NCI-H510A (cell line): ENCODE results near the gene WDSUB1.
A peak's percentile ranks its signal among the peaks of the same experiment; 100 is the strongest.

ENCODE experiments used
- DNase-seq: peaks from one replicate; lab custom pipeline; 2025; lab: John Stamatoyannopoulos, UW

Gene WDSUB1

DNA sequence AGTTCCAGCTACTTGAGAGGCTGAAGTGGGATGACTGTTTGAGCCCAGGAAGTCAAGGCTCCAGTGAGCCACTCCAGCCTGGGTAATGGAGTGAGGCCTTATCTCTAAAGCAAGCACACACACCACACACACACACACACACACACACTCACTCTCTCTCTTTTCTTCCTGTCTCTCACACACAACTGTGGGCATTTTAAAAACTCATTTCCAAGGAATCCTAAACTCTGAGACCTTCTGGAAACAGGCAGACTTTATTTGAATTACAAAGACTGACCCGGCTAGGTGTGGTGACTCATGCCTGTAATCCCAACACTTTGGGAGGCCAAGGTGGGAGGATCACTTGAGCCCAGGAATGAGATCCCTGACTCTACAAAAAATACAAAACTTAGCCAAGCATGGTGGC is 21.3 kb downstream of the WDSUB1 start:
- no peak for DNase-seq

DNA sequence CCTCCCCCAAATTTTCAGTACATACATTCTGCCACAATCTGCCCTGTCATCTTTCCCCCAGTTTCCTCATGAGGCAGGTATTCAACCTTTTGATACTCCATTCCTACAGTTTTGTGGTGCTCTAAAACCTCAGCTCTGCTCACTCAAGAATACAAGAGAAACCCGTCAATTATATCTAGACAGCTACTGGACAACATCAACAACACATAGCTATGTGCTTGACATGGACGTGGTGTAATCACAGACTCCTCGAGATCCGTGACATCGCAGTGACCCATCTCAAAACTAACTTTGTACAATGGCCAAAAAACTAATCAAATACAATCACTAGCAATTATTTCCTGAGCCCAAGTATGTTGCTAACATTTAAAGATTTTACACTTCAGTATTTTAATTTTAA is 23.6 kb downstream of the WDSUB1 start:
- DNase-seq: no peak

DNA sequence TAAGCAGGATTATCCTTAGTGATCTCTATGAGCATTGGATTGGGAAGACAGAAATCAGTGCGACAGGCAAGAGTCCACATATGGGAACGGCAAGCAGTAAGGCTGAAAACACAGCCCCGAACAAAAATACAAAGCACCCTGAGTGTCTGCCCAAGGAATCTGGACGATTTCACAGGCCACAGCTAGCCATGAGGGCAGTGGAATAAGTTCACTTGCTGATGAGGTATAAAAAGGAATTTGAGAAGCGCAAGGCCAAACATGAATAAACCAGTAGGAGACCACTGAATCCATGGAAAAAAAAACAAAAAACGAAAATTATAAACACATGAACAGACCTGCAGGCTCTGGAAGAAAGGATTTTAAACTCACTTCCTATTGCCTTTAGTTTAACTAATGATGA is 24.3 kb downstream of the WDSUB1 start:
- no peak for DNase-seq

DNA sequence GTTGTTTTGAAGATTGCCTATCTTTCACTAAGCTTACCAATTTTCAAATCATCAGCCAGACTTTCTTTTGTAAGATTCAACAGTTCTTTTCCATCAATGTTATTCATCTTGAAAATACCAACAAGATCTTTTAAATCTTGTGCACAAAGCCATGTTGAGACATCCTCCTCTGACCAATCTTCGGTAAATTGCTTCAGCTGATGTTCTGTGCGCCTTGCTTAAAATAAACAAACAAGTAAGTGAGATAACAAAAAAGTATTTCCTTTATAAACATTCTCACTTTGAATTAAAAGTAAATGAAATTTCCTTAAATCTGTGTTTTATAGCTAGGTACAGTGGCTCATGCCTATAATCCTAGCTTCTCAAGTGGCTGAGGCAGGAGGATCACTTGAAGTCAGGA is 30.3 kb downstream of the WDSUB1 start:
- DNase-seq: no peak

DNA sequence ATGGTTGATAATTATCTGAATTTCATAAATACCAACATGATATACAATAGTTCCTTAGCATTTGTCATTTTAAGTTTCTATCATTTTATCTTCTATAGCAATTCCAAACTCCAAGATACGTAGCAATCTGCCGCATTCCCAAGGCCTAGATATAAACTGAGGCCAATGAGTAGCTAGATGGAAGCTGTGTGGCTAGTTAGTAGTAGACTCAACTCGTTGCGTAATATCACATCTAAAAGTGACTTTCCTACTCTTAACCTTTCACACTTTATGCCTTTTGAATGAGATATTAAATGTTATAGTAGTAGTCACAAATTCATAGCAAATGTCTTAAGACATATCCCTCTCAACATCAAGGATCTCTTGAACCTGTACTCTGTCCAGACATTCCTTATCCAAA is 33.6 kb downstream of the WDSUB1 start:
- no peak for DNase-seq

DNA sequence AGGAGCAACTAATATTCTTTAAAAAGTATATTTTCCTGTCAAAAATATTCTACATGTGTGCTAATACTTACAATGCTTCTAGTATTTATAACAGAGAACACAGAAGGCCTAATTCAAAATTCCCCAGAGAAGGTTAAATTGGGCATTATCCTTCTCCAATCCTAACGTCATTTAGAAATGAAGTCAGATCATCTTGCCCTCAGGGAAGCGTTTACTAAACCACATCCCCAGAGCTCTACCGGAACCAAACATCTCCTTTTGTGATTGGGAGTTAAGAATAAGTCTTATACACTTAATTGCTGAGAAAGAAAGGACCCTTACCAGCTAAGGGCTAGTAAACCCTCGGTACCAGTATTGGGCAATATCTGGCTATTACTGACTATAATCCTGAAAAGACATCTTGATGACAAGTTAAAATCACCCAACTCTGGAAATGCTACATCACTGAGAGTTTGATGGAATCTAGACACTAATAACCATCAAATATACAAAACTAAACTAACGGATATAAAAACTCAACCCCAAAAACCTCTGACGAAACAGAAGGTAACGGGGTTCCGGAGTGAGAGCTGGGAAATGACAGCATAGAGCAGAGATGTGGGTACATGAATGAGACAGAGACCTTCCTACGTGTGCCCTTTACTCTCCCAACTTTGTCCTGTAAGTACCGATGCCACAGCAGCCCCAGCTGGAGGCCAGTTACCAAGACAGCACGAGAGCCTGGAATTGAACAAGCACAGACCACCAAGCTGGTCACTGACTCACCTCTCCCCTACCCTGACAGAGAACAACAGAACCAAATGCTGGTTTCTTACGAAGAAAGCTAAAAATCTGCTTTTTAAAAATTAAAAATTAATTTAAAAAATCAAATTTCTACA is 35.0 kb downstream of the WDSUB1 start:
- no peak for DNase-seq

DNA sequence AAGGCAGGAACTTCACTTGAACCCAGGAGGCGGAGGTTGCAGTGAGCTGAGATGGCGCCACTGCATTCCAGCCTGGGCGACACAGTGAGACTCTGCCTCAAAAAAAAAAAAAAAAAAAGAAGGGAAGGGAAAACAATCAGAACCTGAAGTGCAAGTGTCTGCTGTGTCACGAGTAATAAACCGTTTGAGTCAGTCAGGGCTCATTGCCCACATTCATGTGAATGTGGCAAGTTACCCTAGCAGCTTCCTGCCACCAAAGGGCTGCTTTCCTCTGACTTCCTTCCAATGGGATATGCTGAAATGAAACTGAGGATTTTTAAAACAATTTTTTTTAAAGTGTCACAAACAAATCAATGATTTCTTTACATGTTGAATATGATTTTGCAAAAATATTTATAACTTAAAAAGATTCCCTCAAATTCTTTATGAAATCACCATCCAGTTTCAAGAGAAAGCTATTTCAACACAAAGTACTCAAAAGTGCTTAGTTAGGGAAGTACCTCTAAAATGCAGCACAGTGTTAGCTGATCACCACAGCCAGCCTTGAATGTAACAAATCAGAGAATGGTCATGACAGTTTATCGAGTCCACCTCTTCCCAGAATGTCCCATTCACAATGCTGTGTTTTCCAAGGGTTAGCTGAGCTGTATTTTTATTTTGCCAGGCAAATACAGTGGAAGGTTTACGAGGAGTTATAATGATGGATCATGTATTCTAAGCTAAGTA is 36.4 kb downstream of the WDSUB1 start:
- no peak for DNase-seq

DNA sequence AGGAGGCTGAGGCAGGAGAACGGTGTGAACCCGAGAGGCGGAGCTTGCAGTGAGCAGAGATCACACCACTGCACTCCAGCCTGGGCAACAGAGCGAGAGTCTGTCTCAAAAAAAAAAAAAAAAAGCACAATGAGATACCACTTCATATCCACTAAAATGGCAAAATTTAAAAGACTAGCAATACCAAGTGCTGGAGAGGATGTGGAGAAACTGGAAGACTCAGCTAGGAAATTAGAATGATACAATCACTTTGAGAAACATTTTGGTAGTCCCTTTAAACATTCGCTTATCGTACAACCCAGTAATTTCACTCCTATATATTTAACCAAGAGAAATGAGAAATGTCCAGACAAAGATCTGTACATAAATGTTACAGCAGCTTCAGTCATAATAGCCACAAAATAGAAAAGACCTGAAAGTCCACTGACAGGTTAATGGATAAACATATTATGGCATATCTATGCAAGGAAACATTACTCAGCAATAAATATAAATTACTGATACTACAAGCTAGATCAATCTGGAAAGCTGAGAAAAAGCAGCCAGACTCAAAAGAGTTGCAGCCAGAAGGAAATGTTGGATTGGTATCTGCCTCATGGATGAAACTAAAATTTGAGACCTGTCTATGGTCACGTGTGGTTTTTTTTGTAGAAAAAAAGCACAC is 40.0 kb downstream of the WDSUB1 start:
- DNase-seq: no peak

DNA sequence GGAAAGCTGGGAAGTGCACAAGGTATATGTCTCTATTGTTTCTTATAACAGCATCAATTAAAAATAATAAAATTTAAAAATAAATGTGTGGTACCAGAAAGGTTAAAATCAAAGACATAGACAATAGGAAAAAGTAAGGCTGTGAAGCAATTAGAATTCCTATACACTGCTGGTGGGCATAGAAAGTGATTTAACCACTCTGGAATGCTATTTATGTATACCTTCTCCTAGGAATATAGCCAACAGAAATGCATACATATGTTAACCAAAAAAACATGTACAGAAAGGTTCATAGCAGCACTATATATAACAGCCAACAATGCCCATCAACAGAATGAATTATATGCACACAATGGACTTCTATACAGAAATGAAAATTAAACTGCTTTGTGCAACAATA is 43.0 kb downstream of the WDSUB1 start:
- no peak for DNase-seq

DNA sequence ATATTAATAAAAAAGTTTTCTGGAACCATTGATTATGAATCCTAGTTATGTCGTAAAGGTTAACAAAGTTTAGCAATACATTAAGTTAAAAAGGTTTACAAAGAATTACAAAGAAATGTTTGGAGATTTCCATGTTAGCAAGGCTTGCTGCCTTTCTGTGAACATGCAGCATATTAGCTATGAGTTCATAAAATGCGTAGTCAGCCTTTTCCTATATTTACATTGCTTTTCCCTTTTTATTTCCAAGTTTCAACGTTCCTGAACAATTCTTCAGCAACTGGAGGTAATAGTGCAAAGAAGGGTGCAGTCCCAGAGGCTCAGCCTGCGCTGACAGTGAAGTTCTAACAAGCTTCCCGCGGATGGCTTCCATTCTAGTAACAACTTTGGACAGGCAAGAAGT is 51.6 kb downstream of the WDSUB1 start:
- DNase-seq: no peak

DNA sequence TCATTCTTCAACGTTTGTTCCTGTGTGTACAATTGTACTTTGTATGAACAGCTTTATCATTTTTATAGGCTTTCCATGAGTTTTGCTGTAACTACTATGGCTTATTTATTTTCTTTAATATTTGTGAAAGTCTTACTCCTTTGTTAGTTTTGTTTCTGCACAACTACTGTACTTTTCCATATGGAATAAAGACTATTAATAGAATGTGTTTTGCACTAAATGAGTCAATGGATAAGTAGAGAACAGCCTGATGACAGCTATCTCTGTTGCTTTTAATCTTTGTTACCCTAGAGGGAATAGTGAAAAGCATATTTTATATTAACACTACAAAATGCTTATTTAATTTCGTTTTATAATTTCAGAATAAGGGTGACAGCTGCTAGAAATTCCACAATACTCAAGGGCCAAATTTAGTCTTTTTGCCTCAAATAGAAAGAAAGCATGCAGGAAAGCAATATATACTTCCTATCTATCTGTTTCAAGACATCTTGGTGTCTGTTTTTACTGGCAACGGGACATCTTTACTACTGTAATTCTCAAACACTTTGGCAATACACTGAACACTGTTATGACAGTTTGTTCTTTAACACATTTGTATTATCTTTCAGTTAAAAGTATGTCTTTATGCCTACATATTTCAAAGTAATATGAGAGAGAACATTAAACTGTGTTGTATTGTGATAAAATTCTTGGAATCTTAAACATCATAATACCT is 53.9 kb downstream of the WDSUB1 start:
- DNase-seq: no peak

DNA sequence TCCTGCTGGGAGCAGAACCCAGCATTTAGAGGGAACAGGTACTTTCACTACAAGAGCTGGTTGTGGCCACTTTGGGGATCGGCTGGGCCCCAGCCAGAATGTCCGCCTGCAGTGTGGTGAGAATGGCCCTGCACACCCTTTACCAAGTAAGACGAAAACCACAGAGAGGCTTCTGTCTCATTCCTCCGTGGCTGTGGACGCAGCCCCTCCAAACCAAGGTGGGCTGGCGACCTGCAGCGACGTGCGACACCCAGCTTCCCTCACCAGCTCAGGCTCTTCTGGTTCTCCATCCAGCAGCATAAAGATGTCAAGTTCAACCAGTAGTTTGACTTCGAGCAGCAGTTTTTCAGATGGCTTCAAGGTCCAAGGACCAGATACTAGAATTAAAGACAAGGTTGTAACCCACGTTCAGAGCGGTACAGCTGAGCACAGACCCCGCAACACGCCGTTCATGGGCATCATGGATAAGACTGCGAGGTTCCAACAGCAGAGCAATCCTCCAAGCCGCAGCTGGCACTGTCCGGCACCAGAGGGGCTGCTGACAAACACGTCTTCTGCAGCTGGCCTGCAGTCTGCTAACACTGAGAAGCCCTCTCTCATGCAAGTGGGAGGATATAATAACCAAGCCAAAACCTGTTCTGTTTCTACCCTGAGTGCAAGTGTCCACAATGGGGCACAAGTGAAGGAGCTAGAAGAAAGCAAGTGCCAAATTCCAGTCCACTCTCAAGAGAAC is 56.2 kb downstream of the WDSUB1 start:
- no peak for DNase-seq

DNA sequence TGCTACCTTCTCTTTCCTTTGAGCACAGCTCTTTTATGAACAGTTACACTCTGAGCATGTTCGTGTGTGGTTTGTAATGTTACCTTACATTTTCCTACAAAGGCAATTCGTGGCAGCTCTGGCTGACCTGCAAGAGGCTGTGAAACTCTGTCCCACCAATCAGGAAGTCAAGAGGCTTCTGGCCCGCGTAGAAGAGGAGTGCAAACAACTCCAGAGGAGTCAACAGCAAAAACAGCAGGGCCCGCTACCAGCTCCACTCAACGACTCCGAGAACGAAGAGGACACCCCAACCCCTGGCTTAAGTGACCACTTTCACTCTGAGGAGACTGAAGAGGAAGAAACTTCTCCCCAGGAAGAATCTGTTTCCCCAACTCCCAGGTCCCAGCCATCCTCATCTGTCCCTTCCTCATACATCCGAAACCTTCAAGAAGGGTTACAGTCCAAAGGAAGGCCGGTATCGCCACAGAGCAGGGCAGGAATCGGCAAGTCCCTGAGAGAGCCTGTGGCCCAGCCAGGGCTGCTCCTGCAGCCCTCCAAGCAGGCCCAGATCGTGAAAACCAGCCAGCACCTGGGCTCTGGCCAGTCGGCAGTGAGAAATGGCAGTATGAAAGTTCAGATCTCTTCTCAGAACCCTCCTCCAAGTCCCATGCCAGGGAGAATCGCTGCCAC is 56.9 kb downstream of the WDSUB1 start:
- DNase-seq: peak; percentile 47

DNA sequence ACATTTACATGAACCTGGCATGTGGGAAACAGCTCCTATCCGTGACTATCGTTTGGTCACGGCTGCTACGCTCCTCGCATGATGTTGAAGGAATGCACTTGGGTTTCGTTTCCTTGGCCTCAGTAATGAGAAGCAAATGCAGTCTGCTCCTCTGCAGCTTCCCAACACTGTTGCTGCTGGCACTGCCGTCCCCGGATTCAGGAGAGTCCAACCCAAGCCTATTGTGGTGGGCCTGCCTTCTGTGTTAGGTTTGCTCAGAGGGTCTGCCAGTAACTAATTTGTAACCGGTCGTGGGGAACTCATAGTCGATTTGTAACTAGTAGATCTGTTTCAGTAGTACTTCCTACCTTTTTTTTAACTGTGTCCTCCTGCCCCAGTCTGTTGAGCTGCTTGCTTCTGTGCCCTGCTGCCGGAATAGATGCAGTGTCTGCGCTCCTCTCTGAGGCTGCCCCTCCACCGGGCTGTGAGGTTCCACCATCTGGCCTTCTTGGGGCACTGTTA is 58.4 kb downstream of the WDSUB1 start:
- no peak for DNase-seq

DNA sequence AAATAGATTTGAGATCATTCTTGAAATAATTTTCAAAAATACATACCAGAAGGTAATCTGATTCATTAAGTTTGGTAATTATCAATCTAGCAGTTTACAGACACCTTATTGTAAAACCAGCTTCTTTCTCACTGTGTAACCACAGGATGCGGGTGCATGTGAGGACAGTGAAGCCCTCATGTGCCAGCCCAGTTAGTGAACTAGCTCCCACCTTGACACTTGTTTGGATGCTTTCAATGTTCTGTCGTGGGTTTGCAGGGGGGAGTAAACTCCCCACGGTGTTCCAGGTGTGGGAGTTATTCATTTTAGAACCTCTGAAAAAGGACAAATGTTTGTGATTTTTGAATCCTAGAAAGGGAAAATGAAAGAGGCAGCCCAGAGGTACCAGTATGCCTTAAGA is 59.0 kb downstream of the WDSUB1 start:
- DNase-seq: no peak

DNA sequence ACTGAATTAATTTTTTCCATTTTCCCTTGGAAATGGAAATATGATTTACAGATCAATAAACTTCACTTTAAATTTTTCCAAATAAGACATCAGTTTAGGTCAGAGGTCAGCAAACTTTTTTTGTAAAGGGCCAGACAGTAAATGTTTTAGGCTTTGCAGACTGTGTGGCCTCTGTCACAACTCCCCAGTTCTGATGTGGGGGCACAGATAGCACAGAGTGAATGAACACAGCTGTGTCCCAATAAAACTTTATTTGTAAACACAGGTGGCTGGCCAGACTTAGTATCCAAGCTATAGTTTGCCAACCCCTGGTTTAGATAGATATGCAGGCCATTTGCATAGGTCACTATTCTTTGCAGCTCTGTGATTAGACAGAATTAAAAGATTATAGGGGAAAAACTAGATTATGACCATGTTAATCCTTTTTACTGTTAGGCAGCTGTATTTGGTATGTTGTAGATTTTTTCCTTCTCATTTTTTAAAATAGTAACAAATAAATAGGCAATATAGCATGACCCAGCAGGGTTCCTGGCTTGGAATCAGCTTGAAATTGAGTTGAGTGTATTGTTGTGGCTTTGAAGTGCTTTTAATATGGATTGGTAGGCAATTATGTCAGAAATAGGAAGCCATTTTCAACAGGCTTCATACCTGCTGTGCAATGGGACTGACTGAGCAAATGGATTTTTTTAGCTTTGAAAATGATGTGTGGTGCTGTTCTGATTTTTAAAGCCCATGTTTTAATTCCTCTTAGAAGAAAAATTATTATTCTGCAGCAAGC is 59.7 kb downstream of the WDSUB1 start:
- no peak for DNase-seq

DNA sequence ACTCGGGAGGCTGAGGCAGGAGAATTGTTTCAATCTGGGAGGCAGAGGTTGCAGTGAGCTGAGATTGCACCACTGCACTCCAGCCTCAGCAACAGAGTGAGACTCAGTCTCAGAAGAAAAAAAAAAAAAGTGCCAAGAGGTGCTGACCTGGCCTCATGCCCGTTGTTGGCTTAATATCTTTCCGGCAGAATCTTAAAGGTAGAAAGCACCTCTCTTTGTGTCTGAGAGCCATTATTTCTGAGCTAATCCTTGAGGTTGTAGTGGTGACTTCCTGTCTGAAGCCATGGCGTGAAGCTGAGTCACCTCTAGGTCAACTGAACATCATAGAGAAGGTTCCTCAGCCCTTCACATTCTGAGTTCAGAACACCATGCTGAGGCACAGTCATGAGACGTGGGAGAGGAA is 60.4 kb downstream of the WDSUB1 start:
- no peak for DNase-seq

DNA sequence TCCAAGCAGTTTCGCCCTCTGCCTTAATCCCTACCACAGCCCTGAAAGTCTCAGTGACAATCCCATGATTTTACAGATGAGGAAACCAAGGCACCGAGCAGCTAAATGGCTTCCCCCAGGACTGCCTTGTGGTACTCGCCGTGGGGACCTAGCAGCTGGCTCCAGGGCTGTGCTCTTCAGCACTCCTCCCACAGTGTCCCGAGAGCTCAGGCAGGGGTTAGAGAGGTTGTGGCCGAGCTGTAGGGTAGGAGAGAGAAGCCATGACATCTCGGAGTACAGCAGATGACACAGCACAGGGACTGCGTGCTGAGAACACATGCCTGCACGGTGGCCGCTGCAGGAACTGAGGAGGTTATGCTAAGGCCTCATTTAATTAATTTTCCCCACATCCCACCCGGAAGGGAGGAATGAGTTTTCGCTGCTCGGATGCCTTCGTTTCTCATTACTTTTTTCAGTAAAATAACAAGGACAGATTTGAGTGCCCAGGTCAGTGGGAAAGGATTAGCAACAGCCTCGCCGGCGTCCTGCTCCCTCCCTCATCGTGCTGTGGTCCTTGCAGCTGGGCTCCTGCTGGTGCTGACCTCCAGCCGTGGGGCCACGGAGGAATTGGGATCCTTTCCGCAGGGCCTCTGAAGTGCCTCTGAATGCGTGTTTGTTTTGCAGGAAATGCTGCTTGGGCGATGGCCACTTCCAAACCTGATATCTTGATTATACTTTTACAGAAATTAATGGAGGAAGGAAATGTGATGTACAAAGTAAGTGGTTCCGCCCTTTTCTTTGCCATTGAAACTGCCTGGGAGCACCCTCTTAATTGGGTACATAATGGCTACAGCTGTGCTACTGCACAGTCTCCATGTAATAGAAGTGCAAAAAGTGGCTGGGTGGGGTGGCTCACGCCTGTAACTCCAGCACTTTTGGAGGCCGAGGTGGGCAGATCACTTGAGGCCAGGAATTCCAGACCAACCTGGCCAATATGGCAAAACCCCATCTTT is 61.2 kb downstream of the WDSUB1 start:
- no peak for DNase-seq
